Activated CD8-positive, alpha-beta memory T cell treated with anti-CD3 and anti-CD28 coated beads for 24 hours (primary cell): ENCODE results near the gene PRR27.

Experiments used
- DNase-seq: peaks from one replicate; pipeline ENCODE4 v3.0.0-alpha.2; 2020

PRR27 gene

DNA sequence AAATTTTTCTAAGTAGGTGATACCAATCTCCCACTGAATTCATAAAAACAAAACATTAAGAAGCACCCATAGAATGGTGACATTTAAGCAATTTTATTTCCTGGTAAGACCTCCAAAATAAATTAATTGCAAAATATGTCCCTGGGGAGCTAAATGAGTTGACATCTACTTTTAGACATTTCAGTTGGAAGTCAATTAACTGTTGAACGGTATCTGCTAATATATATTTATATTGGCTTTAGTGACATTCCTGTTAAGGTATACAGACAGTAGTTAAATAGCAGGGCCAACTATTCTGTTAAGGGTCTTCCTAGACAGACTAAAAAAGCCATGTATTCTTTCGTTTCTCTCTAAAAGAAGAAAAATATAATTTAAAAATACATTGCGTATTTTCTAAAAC lies at the start of gene PRR27:
Gene PRR27, plus strand, starts transcription at position 301 of the 400 bp plus-strand sequence. CDS start 139 bp downstream, outside the sequence.
- no peak for DNase-seq

DNA sequence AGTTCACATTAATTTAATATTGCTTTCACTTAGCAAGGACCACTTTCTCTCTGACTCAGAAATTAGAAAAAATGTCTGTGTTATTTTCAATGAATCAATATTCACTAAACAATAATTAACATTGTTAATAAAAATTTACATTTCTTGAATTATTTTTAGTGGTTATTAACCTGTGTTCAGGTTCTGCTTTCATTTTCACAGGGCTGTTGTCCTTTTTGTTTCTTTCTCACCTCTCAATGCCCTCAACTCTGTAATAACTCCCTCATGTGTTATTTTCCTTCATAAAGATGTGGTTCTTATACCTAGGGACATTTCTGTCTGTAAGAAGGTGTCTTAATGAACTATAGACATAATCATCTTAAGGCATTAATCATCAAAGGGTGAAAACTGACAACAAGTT lies 43.1 kb upstream of the PRR27 start:
- no peak for DNase-seq

DNA sequence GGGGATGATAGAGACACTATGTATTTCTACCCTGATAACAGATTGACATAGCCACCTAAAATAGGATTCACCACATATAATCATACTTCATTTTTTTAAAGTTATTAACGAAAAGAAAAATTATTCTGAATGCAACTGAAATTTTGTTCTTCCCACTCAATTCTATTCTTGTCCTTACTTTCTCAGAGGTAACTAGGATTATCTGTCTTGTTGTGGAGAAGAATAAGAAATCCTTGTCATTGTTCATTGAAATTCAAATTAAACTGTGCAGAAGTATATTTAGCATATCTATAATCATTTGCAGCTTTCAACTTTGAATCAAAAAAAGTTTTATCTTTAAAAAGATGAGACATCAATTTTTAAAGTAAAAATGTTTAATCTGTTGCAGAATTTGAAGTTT lies 40.4 kb upstream of the PRR27 start:
- no peak for DNase-seq

DNA sequence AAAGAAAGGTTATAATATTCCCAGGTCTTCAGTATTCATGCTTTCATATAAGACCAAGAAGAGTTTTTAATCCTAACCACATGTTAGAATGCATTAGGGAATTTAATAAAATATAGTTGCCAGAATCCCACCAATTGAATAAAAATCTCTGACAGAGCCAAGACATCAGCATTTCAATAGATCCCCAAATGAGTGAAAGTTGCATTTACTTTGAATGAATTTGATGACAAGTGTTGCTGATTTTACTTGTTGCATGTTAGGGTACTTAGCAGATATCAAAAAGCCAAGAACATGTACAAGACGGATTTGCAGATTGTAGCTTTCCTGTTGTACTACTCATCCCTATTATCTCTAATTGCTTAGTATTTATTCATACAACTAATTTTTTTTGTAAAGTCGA lies 39.9 kb upstream of the PRR27 start:
- no peak for DNase-seq

DNA sequence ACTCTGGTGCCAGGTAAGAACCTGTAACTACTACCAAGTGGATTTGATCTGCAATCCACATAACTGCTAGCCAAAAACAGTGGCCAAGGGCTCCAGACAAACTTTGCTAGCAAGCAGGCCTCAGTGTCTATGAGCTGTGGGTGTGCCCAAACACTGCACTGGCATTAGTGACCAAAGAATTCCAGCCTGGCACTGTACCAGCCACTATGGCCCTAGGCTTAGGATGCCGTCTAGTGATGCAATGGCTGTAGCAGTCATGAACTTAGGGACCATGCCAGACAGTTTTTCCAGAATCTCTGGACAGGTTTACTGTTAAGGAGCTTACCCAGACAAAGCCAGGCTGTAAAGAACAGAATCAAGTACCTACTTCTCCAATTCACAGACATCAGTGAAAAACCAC lies 33.7 kb upstream of the PRR27 start:
- DNase-seq, result no peak

DNA sequence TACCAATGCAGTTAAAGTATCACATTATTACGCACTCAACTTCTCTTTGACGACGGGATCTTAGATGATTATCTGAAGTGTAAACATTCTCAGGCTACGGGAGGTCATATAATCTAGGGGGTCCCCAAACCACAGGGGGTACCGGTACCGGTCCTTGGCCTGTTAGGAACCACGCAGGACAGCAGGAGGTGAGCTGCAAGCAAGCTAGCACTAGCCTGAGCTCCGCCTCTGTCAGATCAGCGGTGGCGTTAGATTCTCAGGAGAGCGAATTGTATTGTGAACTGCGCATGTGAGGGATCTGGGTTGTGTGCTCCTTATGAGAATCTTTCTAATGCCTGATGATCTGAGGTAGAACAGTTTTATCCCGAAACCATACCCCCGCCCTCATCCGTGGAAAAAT lies 20.6 kb upstream of the PRR27 start:
- no peak for DNase-seq

DNA sequence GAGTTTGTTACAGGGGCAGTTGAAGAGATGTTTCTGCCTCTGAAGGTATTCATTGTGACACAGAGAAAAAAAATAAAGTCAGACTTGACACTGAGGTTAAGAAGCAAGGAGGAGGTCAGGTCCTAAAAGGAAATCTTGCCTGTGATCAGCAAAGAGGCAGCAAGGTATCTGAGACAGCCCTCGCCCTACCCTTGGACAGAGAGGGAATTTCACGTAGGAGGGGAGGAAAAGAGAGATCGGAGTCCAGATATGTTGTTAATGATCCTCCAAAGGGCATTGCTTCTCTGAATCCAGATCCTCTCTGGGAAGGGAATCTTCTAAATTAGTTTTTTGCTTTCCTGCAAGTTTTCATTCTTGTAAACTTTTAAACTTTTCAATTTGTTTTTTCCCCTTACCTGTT lies 15.3 kb upstream of the PRR27 start:
- DNase-seq, result no peak

DNA sequence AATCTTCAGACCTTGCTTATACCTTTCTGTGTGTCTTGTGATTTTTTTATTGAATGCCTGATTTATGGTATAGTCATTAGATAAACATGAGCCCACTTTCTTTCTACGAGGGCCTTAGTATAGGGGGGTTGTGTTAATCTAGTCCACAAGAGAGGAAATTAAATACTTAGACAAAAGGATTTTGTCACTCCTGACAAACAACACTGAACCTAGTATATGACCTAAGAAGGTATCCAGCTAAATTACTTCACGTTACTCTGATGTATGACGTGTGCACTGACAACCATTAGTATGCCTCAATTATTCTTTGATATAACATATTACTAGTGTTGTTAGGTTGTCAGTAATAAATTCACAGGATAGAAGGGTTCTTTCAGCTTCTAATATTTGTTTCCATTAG lies 2.8 kb upstream of the PRR27 start:
- DNase-seq, result no peak

DNA sequence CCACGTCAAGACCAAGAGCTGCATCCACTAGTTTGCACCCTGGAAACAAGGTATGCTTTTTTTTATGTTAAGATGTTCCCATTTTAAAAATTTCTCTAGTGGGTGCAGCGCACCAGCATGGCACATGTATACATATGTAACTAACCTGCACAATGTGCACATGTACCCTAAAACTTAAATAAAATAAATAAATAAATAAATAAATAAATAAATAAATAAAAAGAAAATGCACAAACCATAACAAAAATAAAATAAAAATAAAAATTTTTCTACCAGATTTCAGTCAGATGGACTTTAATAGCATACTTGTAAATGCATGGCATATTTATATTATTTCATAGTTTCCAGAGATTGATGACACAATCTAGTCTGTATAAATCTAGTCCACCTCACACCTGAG lies 1.9 kb upstream of the PRR27 start:
- no peak for DNase-seq

DNA sequence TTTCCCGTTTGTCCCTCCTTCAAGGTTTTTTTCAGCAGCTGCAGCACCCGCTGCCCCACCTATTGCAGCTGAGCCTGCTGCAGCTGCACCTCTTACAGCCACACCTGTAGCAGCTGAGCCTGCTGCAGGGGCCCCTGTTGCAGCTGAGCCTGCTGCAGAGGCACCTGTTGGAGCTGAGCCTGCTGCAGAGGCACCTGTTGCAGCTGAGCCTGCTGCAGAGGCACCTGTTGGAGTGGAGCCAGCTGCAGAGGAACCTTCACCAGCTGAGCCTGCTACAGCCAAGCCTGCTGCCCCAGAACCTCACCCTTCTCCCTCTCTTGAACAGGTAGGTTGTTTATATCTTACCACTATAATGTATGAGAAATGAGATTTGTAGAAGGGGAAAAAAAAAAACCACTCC lies 4.5 kb downstream of the PRR27 start:
- DNase-seq, result no peak

DNA sequence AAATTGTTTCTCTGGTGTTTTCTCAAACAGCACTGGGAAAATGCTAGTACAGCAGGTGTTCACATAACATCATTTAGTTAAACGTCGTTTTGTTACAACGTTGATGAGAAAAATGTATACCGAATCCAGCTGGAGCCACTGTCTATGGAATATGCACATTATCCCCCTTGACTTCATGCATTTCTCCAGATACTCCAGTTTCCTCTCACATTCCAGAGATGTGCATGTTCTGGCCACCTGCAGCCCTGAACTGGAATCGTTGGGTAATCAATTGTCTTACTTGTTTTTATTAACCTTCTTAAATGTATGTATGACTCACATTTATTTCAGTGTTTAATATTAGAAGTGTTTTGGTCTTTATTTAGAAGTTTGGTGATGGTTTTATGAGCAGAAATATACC lies 23.1 kb downstream of the PRR27 start:
- DNase-seq, result no peak

DNA sequence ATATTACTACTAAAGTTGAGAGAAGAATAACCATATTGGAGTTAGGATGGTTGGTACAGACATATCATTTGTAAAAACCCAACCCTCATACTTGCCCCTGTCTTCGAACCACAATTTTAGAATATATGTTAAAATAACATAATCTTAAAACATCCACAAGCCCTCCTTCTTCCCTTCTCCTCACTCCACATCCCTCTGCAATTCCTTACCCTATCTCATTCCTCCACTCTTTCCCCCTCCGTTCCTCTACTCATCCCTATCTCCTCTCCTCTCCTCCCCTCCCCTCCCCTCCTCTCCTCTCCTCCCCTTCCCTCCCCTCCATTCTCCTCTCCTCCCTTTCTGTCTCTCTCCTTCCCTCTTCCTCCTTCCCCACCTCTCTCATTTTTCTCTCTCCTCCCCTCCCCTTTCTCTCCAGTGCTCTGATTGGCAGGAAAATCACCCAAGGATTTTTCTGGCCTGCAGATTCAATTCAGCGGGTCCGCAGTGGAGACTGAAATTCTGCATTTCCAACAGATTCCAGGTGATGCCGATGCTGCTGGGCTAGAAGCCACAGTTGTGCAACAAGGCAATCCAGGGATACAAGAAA lies 24.1 kb downstream of the PRR27 start:
- DNase-seq, result no peak

DNA sequence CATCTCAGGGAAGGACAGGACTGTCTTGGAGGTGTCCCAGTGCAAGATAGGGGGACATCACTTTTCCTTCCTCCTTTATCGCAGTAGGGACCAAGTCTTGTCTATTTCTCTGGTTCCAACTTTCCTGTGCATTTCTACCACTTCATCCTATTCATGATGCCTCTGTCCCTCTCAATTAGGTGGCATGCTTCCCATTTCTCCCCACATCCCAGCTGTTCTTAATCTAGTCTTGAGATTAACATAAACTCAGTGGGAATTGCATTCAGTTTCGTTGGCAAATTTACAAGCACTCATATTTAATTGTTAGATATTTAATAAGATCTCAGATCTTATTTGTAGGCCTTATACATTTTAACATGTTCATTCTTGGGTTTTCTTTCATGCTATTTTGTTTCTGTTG lies 25.8 kb downstream of the PRR27 start:
- DNase-seq, result no peak

DNA sequence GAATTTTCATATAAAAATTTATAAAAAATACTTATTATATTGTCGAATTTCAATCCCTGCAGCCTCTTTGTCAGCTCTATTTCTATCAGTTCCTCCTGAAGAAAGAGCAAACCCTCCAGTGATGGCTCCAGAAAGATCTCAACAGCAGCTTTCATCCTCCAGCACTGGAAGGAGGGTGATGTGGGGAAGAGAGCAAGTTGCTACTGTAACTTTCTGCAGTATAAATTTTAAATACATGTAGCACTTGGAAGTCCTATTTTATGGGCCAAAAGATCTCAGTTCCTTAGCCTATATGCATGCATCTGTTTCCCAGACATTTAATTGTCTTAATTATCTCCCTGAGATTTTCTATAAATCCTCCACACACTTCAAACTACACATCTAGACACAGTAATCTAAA lies 27.8 kb downstream of the PRR27 start:
- DNase-seq, result no peak

DNA sequence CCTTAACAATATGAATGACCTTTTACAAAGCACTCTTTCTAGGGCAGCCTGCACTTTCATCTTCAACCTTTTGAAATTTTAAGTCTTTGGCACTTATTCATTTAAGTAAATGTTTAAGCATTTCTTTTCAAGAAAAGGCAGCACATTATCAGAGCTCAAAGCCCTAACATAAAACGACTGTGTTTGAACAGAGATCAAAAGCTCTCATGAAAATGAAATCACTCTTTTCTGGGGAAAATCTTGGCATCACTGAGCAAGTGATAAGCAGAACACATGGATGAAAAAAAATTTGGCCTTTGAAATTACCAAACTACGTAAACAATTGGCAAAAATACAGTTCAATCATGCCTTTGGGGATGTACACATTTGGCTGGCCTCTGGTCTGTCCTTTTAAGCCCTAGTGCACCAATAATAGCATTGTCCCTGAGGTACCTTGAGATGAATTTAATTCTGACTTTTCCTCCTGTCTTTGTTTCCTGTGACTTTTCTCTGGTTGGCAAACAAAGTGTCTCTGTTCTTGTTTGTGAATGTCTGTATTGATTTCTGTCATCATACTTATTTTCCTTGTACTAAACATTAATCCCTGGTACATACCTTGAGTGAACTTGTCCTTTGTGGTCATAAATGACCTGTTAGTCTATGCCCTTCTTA lies 28.6 kb downstream of the PRR27 start:
- DNase-seq, result no peak

DNA sequence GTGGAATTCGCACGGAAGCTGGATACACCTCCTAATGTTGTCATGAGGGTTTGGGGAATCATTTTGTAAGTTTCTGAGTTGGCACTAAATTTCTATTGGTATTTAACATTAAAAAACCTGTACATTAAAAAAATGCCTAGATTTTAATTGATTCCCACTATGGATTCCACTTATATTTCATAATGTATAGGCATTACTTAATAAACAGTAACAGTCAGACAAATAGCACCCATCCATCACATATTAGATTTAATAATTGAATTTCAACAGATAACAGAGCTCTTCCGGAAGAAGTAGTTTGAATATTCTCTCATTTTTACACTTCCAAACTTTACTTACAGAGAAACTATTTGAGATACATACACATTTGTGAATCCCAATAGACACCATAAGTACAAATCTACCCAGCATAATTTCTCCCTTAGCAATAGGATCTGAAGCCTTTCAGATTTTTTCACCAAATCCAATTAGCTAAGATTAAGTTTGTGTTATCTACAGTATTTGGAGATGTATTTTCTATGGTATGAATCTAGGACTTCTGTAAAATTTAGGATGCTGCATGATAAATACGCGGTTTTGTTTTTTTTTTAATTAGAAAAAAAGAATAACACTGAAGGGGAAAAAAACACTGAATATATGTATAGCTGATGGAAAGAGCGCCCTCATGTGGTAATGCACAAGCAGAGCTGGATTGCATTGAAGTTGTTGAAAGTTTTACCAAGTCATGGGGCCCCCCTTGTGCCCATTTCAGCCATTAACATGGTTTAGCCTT lies 29.3 kb downstream of the PRR27 start:
- no peak for DNase-seq

DNA sequence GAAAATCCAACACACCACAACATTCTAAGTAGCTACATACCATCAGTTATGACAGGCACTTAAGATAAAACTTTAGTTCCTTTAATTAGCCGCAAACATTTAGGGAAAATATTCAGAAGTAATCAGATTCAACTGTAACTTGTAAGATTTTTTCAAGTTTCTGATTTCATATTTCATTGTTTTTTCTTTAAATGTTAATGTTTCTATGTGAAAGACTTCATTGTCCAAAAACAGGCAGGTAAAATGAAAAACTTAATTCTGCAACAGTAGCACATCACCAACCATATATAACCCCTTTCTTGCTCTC lies 29.9 kb downstream of the PRR27 start:
- no peak for DNase-seq

DNA sequence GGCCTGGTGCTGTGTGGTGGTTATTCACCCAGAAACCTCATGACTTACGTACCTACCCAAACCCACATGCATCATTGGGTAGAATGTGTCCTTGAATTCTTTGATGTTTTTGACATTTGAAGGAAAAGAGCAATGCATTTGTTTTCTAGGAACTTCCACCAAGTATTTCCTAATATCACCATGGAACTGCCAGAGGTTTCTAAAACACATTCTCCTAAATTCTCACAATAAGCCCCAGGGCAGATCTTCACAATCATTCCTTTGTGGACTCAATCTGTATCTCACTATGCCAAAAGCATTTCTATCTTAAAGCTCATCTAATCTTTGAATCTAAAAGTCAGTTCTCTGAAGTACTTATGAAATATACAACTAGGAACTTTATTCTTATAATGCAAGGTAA lies 33.2 kb downstream of the PRR27 start:
- no peak for DNase-seq

DNA sequence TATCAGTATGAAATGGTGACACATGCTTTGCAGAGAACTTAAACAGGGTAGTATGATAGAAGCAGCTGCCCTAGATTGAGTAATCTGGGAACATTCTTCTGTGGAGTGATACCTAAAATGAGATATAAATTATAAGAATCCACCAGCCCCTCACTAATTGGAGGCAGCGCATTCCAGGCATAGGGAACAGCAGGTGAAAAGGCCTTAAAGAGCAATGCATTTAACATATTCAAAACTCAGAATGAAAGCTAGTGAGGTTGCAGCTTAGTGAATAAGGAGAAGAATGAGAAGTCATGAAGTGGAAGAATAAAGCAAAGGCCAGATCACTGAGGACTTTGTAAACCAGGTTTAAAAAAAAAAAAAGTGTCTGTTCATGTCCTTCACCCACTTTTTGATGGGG lies 36.5 kb downstream of the PRR27 start:
- no peak for DNase-seq

DNA sequence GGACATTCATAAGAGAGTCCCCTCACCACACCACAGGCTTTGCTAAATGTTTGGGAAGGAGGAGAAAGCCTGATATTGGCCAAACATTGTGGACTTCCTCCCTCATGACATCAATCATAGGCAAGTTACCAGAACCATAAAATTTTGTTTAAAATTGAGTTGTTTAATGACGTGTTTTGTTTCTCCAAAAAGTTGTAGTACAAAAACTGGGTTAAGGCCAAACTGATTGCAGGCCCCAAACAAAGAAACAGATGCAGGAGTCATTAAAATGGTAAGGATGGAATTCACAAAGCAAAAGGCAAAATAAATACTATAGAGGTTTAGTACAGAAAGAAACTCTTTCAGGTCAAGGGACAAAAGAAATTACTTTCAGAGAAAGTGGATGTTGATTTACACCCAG lies 37.6 kb downstream of the PRR27 start:
- no peak for DNase-seq

DNA sequence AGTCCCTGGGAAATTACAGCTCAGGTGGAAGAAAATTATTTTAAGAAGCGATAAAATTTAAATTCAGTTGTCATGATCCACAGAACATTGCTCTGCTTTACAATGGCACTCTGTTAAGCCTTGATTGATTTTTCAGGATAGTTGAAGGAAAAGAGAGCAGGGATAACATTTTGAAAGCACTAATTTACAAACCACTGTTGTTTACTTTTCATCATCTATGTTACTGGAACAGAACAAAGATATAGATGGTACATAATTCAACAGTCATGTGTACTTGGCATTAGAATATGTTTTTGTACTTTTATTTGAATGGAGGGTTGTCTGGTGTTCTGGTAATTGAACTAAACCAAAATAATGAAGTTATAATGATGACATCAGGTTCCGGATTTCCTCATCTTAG lies 38.9 kb downstream of the PRR27 start:
- no peak for DNase-seq

DNA sequence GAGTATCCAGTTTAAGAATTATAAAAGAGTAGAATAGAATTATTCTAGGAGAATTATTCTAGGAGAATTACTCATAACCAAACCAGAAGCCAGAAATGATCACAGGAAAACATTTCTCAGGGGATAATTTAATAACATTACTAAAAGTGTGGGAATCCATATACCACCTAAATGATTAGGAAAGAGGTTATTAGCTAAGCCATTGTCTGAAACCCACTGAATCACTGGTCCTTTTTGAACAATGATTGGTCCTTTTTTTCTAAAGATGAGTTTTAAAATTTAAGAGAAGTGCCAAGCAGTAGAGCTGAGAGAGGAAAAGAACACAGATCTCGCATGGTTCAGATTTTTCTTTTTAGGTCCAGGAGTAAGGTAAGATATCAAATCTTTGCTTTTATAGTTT lies 41.4 kb downstream of the PRR27 start, which contains the start of gene ODAM:
Gene ODAM, plus strand, starts transcription at position 301 of the 400 bp plus-strand sequence. CDS start 819 bp downstream, outside the sequence.
- DNase-seq, result no peak

DNA sequence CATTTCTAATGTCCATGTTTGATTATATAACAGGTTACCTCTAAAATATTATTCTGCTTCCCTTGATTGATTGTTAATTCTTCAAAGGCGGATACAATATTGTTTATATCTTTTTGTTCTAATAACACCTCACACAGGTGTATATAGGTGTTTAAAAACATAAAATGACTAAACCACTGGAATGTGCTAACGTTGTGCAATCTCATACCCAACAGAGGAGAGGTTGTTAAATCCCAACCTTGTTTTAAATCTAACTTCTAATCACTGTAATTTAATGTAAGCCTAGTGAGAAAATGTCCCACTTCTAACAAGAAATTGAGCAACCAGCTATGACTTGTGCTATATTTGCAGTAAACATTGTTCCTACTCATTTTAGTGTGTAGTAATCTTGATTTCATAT lies 42.8 kb downstream of the PRR27 start:
- no peak for DNase-seq

DNA sequence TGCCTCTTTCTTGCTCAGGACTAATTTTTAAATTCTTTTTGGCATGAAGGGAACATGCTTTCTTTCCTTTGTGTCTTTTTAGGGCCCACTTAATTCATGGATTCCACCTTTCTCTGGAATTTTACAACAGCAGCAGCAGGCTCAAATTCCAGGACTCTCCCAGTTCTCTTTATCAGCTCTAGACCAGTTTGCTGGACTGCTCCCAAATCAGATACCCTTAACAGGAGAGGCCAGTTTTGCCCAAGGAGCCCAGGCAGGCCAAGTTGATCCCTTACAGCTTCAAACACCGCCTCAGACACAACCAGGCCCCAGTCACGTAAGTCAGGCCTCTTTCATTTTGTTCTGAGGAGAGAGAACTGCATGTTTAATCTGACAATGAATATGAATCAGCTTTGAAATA lies 43.8 kb downstream of the PRR27 start:
- DNase-seq, result no peak

DNA sequence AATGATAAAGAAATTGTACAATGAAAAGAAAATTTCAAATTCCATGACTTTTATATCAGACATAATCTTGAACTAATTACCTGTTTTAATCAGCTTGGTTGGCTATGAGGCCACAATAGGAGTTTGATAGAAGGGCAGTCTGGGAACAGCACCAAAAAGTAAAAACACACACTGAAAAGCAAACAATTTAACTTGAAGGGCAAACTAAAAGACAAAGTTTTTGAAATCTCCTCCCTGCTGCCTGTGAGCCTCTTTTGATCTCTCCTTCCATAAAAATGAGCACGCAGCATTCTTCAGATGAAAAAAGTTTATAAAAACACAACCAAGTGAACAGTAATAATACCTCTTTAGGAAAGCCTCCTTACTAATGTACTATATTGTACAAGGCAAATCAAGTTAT lies 49.6 kb downstream of the PRR27 start:
- DNase-seq, result no peak
